NCI-H128 (cell line): ENCODE measurements around the gene CBFA2T3.
"Not testable (repeated sequence)": the region's sequence is repeated elsewhere in the genome, so short reads cannot be mapped to it uniquely, and the experiment has no call there.

ENCODE experiments used
- DNase-seq: peaks from one replicate; lab custom pipeline; 2025; ENCODE audit not compliant: unreplicated experiment; lab: John Stamatoyannopoulos, UW

The CBFA2T3 gene

DNA sequence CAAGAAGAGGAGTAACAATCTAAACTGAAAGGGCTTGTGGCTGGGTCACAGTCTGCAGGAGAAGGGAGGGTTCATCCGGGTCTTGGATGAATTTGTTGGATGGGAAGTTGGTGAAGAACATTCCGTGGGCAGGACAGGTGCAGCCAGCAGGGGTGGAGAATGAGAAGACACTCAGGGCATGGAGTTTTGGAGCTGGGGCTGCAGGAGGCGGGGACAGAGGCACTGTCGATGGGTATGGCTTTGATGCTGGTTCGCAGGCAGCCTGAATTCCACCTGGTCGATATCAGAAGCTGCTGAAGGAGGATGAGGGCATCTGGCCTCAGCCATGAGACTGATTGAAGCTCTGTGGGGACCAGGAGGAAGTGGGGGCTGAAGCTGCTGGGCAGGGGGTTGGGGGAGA, 36.1 kb upstream of the CBFA2T3 start:
- no peak for DNase-seq

DNA sequence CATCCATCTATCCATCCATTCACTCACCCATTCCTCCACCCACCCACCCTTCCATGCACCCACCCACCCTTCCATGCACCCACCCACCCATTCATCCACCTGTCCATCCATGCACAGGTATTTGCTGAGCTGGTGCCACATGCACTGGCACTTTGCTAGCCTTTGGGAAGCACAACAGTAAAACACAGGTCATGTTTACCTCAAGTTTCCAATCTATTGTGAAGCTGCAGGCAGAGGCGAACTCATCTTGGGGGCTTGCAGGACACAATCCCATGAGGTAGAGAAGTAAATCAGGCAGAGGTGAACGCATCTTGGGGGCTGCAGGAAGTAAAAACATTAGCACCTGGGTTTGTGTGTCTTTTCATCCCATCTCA, 35.6 kb upstream of the CBFA2T3 start:
- DNase-seq, result no peak

DNA sequence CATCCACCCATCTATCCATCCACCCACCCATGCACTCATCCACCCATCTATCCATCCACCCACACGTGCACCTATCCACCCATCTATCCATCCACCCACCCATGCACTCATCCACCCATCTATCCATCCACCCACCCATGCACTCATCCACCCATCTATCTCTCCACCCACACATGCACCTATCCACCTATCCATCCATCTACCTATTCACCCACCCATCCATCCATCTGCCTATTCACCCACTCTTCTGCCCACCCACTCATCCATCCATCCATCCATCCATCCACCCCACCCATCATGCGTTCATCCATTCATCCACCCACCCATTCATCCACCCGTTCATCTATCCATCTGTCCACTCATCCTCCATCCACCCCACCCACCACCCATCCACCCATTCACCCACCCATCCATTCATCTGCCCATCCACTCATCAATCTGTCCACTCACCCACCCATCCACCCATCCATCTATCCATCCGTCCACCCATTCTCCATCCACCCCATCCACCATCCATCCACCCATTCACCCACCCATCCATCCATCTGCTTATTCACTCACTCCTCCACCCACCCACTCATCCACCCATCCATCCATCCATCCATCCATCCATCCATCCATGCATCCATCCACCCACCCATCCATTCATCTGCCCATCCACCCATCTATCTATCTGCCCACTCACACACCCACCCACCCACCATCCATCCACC, 35.1 kb upstream of the CBFA2T3 start:
- no peak for DNase-seq

DNA sequence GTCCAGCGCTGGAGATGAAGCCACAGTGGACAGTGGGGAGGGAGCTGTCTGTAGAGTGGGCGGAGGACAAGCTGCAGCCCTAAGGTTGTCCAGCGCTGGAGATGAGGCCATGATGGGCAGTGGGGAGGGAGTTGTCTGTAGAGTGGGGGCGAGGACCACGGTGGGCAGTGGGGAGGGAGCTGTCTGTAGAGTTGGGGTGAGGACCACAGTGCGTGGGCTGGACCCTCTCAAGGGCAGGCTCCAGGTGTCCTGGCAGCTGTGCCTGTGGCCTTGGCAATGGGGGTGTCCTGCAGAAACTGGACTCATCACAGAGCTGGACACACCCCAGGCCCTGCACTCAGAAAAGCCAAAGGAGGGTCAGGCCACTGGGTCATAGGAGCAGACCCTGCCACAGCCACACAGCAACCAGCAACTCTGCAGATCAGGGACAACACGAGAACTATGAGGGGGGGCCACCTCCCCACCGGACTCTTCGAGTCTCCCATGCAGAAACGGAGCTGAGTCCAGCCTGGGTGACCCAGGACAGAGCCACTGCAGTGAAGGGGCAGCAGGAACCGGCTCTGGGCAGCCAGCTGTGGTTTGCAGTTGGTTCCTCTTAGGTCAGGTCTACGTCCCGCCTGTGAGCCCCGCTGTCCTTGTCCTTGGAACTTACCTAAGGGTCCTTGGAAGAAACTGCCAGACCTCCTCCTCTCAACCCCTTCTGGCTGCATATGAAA, 33.4 kb upstream of the CBFA2T3 start:
- DNase-seq, result no peak

DNA sequence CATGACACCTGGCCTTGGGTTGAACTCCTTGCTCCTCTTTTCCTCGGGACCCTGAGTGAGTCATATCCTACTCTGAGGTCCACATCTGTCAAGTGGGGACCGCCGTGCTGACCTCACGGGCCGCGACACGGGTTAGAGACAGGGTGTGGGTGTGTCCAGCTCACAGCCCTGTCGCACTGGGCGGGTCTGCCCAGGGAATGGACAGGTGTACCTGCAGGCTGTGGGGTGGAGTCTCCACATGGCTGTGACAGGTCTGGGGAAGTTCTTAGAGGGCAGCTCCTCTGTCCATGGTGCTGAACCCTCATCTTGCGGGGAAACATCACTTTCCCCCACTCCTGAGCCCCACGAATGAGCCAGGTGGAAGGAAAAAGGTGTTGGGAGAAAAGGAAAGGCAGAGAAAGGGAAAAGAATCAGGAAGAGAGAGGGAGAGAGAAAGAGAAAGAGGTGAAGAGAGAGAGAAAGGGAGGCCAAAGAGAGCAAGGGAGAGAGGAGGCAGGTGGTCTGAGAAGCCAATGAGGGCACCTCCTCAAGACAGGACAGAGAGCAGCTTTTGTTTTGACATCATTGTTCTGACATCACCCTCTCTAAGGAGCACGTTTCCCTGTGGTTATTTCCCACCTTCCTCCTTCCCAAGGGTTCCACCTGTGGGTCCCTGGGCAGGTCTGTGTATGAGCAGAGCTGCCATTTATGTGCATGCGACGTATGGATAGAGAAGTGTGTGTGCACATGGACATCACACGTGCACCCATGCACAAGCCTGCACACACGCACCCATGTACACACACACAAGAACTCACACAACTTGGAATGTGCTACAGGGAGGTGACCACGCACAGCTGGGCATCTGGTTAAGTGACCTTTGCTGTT, 32.6 kb upstream of the CBFA2T3 start:
- no peak for DNase-seq

DNA sequence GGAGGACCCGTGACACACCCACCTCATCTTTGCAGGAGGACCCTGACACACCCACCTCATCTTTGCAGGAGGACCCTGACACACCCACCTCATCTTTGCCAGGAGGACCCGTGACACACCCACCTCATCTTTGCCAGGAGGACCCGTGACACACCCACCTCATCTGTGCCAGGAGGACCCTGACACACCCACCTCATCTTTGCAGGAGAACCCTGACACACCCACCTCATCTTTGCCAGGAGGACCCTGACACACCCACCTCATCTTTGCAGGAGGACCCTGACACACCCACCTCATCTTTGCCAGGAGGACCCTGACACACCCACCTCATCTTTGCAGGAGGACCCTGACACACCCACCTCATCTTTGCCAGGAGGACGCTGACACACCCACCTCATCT, 31.8 kb upstream of the CBFA2T3 start:
- DNase-seq, result not testable (repeated sequence)

DNA sequence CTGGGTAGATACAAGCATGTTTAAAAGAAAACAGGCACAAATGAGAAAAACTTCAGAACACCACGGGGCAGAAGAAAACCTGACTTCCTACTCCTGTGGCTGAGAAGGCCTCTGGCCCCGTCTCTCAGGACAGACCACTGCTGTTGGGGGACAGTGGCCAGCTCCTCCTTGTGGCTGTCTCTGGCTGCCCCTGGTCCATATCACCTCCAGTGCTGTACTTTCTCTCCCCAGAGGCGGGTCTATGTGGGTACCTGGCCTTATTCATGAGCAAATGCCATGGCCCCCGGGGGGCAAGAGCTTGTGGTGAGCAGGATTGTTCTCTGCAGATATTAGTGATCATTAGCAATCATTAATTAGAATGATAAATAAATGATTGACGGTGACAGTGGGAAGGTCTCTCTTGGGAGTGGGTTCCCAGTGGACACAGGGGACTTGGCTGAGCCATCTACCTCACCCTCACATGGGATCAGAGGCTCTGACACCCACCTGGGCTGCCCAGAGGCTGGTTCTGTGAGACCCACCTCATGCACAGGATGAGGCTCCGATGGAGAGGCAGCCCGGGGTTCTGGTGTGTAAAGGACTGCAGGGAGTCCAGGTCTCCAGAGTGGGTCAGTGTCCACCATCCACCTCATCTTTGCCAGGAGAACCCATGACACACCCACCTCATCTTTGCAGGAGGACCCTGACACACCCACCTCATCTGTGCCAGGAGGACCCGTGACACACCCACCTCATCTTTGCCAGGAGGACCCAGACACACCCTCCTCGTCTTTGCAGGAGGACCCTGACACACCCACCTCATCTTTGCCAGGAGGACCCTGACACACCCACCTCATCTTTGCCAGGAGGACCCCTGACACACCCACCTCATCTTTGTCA, 30.6 kb upstream of the CBFA2T3 start:
- no peak for DNase-seq

DNA sequence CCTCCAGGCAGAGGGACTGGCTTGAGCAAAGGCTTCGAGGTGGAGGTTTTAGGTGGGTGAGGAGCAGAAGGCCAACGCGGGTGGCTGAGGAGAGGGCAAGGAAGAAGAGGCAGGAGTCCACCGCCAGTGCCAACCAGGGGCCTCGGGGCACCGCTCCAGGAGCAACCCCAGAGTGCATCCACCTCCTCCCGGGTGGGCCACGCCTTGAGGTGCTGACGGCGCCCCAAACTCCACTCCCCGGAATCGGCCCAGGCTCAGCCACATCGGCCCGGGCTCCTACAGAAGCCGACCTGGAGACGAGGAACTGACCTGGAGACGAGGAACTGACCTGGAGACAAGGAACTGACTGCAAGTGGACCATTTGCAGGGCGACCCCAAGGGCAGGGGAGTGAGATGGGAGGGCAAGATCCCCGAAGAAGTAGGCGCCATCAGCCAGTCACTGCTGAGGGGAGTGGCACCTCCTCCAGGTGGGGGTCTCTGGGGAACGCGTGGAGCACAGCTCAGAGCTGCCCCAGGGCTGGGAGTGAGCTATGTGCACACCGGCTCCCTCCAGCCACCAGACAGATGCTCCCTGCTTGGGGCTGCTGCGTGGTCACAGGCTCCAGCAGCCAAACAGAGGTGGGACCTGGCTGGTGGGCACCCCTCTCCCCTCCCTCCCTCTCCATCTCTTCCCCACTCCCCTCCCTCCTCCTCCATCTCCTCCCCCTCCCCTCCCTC, 29.2 kb upstream of the CBFA2T3 start:
- DNase-seq, result no peak

DNA sequence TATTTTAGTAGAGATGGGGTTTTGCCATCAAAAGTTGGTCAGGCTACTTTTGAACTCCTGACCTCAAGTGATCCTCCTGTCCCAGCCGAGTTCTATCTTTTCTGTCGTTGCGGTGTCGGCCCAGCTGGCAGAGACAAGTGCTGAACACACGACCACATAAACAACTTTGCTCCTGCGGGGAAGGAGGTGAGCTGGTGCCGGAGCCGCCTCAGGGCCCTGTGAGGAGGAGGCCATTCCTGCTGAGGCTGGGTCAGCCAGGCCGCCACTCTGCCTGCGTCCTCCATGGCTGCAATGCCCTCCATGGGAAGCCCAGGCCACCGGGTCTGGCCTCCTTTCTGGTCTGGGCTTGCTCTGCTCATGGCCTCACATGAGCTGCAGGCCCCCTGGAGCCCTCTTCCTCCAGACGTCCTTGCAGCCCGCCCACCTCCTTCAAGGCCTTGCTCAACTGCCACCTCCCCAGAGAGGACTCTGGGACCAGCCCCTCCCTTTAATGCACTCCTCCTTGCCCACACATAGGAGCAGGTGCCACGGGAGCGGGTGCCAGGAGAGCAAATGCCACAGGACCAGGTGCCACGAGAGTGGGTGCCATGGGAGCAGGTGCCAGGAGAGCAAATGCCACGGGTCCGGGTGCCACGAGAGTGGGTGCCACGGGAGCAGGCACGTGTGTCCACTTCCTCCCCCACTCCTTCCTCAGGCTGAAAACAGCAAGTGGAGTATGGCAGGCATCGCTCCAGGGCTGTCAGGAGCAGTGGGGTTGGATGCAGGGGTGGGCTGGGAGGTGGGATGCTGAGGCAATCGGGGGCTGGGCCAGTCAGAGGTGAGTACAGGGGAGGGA, 28.4 kb upstream of the CBFA2T3 start:
- DNase-seq, result no peak

DNA sequence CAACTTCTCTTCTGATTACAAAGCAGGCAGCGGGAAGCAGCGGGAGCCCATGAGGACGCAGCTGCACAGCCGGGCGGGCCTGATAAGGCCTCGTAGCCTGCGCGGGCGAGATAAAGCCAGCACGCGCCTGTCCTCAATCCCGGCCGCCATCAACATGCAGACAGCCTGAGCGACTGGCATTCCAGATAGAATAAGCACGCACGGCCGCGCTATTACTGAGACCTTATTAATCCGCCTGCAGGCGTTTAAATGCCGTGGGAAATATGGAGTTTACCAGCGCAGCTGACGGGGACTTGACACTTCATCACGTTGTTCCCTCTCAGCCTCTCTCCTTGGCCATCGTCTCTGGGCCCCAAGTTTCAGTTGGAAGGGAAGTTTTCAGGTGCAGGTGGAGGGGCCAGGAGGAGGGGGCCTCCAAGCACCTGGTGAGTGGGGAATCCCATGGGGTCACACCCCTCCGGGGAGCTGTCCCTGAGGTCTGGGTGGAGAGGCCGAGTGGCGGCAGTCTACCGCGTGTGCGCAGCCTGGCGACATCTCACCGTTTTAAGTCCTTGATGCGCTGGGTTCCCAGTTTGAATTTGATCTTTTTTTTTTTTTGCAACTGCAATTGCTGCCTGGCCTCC, 27.3 kb upstream of the CBFA2T3 start:
- no peak for DNase-seq

DNA sequence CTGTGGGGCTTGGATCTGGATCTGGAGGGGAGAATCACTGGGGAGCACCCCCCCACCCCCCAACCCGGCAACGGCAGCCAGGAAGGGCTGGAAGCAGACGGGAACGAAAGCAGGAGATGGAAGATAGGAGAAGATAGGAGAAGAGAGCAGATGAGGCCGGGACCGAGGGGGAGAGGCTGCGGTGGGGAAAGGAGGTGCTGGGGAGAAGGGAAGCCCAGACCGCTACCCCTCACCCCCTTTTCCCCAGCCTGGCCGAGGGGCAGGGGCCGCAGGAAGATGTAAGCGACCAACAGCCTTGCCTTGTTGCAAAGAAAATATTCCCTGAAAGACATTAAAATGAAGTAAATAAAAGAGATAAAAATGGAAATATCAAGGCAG, 26.8 kb upstream of the CBFA2T3 start:
- DNase-seq, result no peak

DNA sequence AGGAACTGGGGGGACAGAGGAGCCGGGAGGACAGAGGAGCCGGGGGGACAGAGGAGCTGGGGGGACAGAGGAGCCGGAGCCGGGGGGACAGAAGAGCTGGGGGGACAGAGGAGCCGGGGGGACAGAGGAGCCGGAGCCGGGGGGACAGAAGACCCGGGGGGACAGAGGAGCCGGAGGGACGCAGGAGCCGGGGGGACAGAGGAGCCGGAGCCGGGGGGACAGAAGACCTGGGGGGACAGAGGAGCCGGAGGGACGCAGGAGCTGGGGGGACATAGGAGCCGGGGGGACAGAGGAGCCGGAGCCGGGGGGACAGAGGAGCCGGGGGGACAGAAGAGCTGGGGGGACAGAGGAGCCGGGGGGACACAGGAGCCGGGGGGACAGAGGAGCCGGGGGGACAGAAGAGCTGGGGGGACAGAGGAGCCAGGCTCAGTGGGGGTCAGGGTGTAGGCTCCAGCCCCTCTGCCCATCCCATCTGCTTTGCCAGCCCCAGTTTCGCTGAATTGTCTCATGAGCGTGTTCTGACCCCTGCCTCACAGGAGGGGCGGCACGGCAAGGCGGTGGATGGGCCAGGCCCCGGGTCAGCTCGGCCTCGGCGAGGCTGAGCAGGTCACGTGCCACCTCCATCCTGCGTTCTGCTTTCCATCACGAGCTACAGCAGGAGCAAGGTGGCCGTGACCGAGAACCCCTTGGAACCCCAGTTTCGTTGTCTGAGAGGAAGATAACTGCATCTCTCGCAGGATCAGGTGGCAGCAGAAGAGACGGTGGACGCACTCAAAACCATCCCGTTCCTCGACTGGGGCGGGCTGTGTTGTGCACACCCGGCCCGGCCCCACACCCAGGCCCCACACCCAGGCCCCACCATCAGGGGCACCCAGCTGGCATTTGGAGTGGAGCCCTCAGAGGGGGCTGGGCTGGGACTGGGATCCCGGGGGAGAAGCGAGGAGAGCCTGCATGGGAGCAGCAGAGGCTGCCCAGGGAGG, 26.1 kb upstream of the CBFA2T3 start:
- no peak for DNase-seq

DNA sequence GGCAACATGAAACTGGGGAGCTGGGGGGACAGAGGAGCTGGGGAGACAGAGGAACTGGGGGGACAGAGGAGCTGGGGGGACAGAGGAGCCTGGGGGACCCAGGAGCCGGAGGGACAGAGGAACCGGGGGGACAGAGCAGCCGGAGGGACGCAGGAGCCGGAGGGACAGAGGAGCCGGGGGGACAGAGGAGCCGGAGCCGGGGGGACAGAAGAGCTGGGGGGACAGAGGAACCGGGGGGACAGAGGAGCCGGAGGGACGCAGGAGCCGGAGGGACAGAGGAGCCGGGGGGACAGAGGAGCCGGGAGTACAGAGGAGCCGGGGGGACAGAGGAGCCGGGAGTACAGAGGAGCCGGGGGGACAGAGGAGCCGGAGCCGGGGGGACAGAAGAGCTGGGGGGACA, 25.1 kb upstream of the CBFA2T3 start:
- DNase-seq, result not testable (repeated sequence)

DNA sequence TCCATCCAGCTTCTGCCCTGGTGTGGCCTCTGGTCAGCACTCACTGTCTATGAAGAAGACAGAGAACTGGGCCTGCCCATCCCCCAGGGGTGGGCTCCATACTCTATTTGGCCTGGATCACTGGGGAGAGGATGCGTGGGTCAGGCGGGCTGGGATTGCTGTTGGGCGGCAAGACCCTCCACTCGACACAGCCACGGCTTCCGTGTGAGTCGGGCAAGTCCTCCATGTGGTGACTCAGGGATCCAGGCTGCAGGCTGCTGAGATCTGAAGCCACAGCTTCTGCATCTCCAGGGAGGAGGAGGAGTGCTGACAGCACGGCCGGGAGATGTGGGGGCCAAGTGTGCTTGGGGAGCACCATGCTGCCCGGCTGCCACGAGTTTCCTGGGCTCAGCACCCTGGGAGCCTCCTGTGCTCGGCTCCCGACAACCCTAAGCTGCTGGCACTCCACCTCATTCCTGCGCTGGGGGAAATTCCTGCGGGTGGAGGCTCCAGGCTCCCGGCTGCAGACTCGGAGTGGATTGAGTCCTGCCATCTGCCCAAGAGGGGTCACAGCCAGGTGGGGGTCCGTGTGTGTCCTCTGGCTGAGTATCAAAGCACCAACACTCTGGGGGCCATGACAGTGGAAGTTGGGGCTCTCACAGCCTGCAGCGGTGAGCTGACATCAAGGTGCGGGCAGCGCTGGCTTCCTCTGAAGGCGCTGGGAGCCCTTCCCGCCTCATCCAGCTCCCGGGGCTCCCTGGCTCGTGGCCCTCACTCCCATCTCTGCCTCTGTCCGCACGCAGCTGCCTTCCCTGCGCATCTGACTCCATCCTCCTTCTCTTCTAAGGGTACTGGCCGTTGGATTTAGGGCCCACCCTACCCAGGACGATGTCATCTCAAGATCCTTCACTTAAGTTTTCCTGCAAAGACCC, 24.4 kb upstream of the CBFA2T3 start:
- DNase-seq, result no peak

DNA sequence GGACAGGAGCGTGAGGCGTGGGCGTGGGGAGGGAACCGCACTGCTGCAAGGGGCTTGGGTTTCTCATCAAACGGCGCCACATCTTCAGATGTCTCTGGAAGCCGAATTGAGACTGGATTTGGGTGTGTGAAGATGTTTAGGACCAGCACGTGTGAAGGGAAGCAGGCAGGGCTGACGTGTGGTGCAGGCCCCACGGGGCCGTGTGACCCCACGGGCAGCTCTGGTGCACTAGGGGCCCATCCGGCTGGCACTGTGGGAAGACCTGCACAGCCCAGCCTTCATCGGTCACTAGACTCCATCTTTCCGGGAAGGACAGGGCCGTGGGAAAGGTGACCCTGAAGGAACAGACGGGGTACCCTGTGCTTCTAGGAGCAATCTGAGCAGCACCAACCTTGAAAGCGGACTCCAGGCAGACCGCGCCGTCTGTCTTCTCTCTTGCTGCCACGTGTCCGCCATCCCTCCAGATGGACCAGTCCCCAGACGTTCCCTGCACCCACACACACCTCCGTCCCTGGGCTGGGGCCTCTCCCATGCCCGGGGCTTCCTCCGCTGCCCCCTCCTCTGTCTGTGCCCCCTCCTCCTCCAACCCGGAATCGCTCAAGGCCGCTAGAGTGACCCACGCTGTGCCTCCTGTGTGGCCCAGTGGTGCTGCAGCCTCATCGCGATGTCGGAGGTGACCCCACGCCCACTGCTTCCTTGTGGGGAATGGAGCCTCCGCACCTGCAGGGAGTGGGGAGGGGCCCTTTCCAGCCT, 23.4 kb upstream of the CBFA2T3 start:
- DNase-seq, result no peak
